HG03469 (cell line): ENCODE results near the gene ANKRD28.
A peak's percentile ranks its signal among the peaks of the same experiment; 100 is the strongest.
"Not testable (repeated sequence)": the region's sequence is repeated elsewhere in the genome, so short reads cannot be mapped to it uniquely, and the experiment has no call there.

Experiments
- ATAC-seq: cut with Tn5 transposase; IDR thresholded peaks from one replicate; pipeline ENCODE4 v1.9.1; 2021; ENCODE audit warnings: mild to moderate bottlenecking, moderate library complexity, moderate number of reproducible peaks; ENCODE audit not compliant: unreplicated experiment

ANKRD28 gene

GRCh38 chr3:15638891-15639262 lies 158.9 kb downstream of the ANKRD28 start:
- ATAC-seq = no peak

GRCh38 chr3:15638193-15638890 lies 159.4 kb downstream of the ANKRD28 start:
- ATAC-seq = no peak

GRCh38 chr3:15637131-15637951 lies 160.4 kb downstream of the ANKRD28 start:
- ATAC-seq = no peak

GRCh38 chr3:15636028-15636709 lies 161.6 kb downstream of the ANKRD28 start:
- ATAC-seq = no peak

GRCh38 chr3:15635121-15635661 lies 162.6 kb downstream of the ANKRD28 start:
- no peak for ATAC-seq

- ATAC-seq = no peak
Measured at GRCh38 chr3:15634671-15635070, 163.1 kb downstream of the ANKRD28 start.

GRCh38 chr3:15633766-15634598 lies 163.8 kb downstream of the ANKRD28 start:
- no peak for ATAC-seq

- no peak for ATAC-seq
Measured at GRCh38 chr3:15633159-15633558, 164.6 kb downstream of the ANKRD28 start.

- no peak for ATAC-seq
Measured at GRCh38 chr3:15632212-15632580, 165.6 kb downstream of the ANKRD28 start.

GRCh38 chr3:15631426-15632211 lies 166.2 kb downstream of the ANKRD28 start:
- no peak for ATAC-seq

- peak; percentile 26 for ATAC-seq
Measured at GRCh38 chr3:15630646-15631350, 167.0 kb downstream of the ANKRD28 start.

- ATAC-seq = peak; percentile 89
Measured at GRCh38 chr3:15629860-15630597, 167.8 kb downstream of the ANKRD28 start.

GRCh38 chr3:15628967-15629366 lies 168.8 kb downstream of the ANKRD28 start:
- no peak for ATAC-seq

- ATAC-seq = no peak
Measured at GRCh38 chr3:15623535-15624440, 174.0 kb downstream of the ANKRD28 start.

- not testable (repeated sequence) for ATAC-seq
Measured at GRCh38 chr3:15619659-15620464, 177.9 kb downstream of the ANKRD28 start.
